Liver (tissue), 9 donors: Measurements from ENCODE around the gene ARHGAP6. TPM values are rescaled to one million over a fixed set of nuclear protein-coding genes. Genes with fewer than 3 reads are reported as not detected.

ENCODE experiments used
- DNase-seq: peaks from one replicate; pipeline ENCODE4 v3.0.0-alpha.2; 2017; ENCODE audit warnings: low spot score
- H3K27ac ChIP-seq, 2 donors: one replicate each; pipeline ENCODE4 v1.7.0; 2013; ENCODE audit warnings: inconsistent platforms in 2 of 2, low read length in 2 of 2, control low read depth in 1 of 2, low read depth in 1 of 2, mild to moderate bottlenecking in 1 of 2
- H3K27me3 ChIP-seq, 4 donors: one replicate each; pipeline versions ENCODE4 v1.6.1 to v1.7.0; 2013; ENCODE audit warnings: low read length in 3 of 4, inconsistent platforms in 1 of 4, mild to moderate bottlenecking in 1 of 4, moderate library complexity in 1 of 4; ENCODE audit not compliant: control insufficient read depth in 4 of 4, insufficient read depth in 4 of 4
- H3K36me3 ChIP-seq, 4 donors: one replicate each; pipeline versions ENCODE4 v1.6.1 to v1.7.0; 2013; ENCODE audit warnings: low read length in 3 of 4, mild to moderate bottlenecking in 3 of 4, low read depth in 1 of 4, moderate library complexity in 1 of 4; ENCODE audit not compliant: control insufficient read depth in 4 of 4, insufficient read depth in 3 of 4
- H3K4me1 ChIP-seq, 4 donors: one replicate each; pipeline versions ENCODE4 v1.6.1 to v1.7.0; 2013; ENCODE audit warnings: low read length in 3 of 4, mild to moderate bottlenecking in 3 of 4, moderate library complexity in 1 of 4; ENCODE audit not compliant: control insufficient read depth in 4 of 4, insufficient read depth in 4 of 4
- H3K4me3 ChIP-seq, 3 donors: one replicate each; pipeline versions ENCODE4 v1.6.1 to v1.7.0; 2013; ENCODE audit warnings: low read length in 3 of 3, control low read depth in 1 of 3, low read depth in 1 of 3, mild to moderate bottlenecking in 1 of 3
- H3K9ac ChIP-seq, 2 donors: one replicate each; pipeline ENCODE4 v1.7.0; 2013; ENCODE audit warnings: low read length in 2 of 2, mild to moderate bottlenecking in 2 of 2, moderate library complexity in 2 of 2, control low read depth in 1 of 2, low read depth in 1 of 2
- H3K9me3 ChIP-seq, 4 donors: one replicate each; pipeline versions ENCODE4 v1.6.1 to v1.7.0; 2013; ENCODE audit warnings: low read length in 3 of 4; ENCODE audit not compliant: control insufficient read depth in 4 of 4
- ATF3 ChIP-seq: IDR thresholded peaks from 2 replicates; pipeline ENCODE4 v1.6.1; 2016; ENCODE audit warnings: antibody characterized with exemption
- EGR1 ChIP-seq, 2 donors: IDR thresholded peaks; 2 replicates each; pipeline ENCODE4 v1.6.1; 2016 to 2018; ENCODE audit warnings: antibody characterized with exemption in 2 of 2, low read depth in 2 of 2
- FOXA1 ChIP-seq: IDR thresholded peaks from 2 replicates; pipeline ENCODE4 v1.6.1; 2016; ENCODE audit warnings: antibody characterized with exemption
- FOXA2 ChIP-seq: IDR thresholded peaks from 2 replicates; pipeline ENCODE4 v1.6.1; 2016; ENCODE audit warnings: antibody characterized with exemption
- GABPA ChIP-seq, 2 donors: IDR thresholded peaks in 1 of 2; conservative IDR thresholded peaks in 1 of 2; 2 replicates each; pipeline ENCODE4 v1.6.1; 2016; ENCODE audit warnings: antibody characterized with exemption in 2 of 2, mild to moderate bottlenecking in 1 of 2, moderate library complexity in 1 of 2
- HNF4A ChIP-seq, 2 donors: conservative IDR thresholded peaks; 2 replicates each; pipeline ENCODE4 v1.6.1; 2016; ENCODE audit warnings: antibody characterized with exemption in 2 of 2, mild to moderate bottlenecking in 2 of 2
- HNF4G ChIP-seq: IDR thresholded peaks from 2 replicates; pipeline ENCODE4 v1.6.1; 2016; ENCODE audit warnings: antibody characterized with exemption
- JUND ChIP-seq, 2 donors: IDR thresholded peaks; 2 replicates each; pipeline ENCODE4 v1.6.1; 2016; ENCODE audit warnings: antibody characterized with exemption in 2 of 2
- MAX ChIP-seq: IDR thresholded peaks from 2 replicates; pipeline ENCODE4 v1.6.1; 2016; ENCODE audit warnings: antibody characterized with exemption
- NR2F2 ChIP-seq: IDR thresholded peaks from 2 replicates; pipeline ENCODE4 v1.6.1; 2016; ENCODE audit warnings: antibody characterized with exemption
- RAD21 ChIP-seq, 2 donors: IDR thresholded peaks; 2 replicates each; pipeline ENCODE4 v1.6.1; 2016; ENCODE audit warnings: antibody characterized with exemption in 2 of 2, mild to moderate bottlenecking in 2 of 2
- REST ChIP-seq: IDR thresholded peaks from 2 replicates; pipeline ENCODE4 v1.6.1; 2016; ENCODE audit warnings: antibody characterized with exemption, mild to moderate bottlenecking
- RXRA ChIP-seq, 2 donors: IDR thresholded peaks; 2 replicates each; pipeline ENCODE4 v1.6.1; 2017 to 2018; ENCODE audit warnings: antibody characterized with exemption in 2 of 2, mild to moderate bottlenecking in 1 of 2
- SP1 ChIP-seq: IDR thresholded peaks from 2 replicates; pipeline ENCODE4 v1.6.1; 2018; ENCODE audit warnings: antibody characterized with exemption, mild to moderate bottlenecking
- TAF1 ChIP-seq: conservative IDR thresholded peaks from 2 replicates; pipeline ENCODE4 v1.6.1; 2016; ENCODE audit warnings: antibody characterized with exemption, mild to moderate bottlenecking
- ZBTB33 ChIP-seq: IDR thresholded peaks from 2 replicates; pipeline ENCODE4 v1.6.1; 2016; ENCODE audit warnings: antibody characterized with exemption
- WGBS: extraction: QIAGEN DNeasy Blood & Tissue Kit; methylation state at CpG from one replicate; pipeline ENCODE4 v1.1.7; 2013; 5-methylcytosine and 5-hydroxymethylcytosine counted together
- polyA plus RNA-seq, 2 donors: library from polyadenylated mRNA; stranded (reverse) in 1 of 2; unstranded in 1 of 2; fragments of 200-250 nt in 1 of 2; fragments of >200 nt in 1 of 2; fragmentation: Nextera tagmentation in 1 of 2; extraction: Ambion mirVana in 1 of 2; gene quantifications; one replicate each; pipeline versions ENCODE4 v1.2.1 to v1.2.3, GENCODE V29; 2013 to 2015
- total RNA-seq, 2 donors: library from RNA; depleted of rRNA; stranded (reverse); fragments of >200 nt; gene quantifications; one replicate each; pipeline ENCODE4 v1.2.3, GENCODE V29; 2014
- donor health status: healthy.
- donor health status: healthy.
- donor health status: healthy.
- donor health status: healthy.
- donor health status: healthy.

The ARHGAP6 gene
- total and polyA plus RNA-seq, 4 donors = 0.10 to 2.2 (median 0.65) TPM

- Histone ChIP-seq H3K9ac (no peak overlapping the region), H3K9me3 (no peaks in the 10 kb centered on the region), H3K4me1 (no peaks in the 10 kb centered on the region), H3K27me3 (no peaks in the 10 kb centered on the region), H3K36me3 (no peaks in the 10 kb centered on the region), H3K27ac (no peak overlapping the region), H3K4me3 (no peak overlapping the region)
- TF ChIP-seq ATF3 = no peak
- no peak for TF ChIP-seq TAF1
- TF ChIP-seq MAX = no peak
- no peak for TF ChIP-seq FOXA1
- TF ChIP-seq FOXA2 = no peak
- TF ChIP-seq NR2F2 = no peak
- TF ChIP-seq RXRA (IDR thresholded peaks at IDR 0.05) = no peak
- TF ChIP-seq SP1 = no peak
- TF ChIP-seq RAD21 (IDR thresholded peaks at IDR 0.05) = no peak
- no peak for TF ChIP-seq GABPA (IDR thresholded peaks at IDR 0.05 in 1 of 2, conservative IDR thresholded peaks at IDR 0.05 in 1 of 2)
- TF ChIP-seq EGR1 (IDR thresholded peaks at IDR 0.05; ENCODE audit: low read depth in 2 of 2) = no peak
- no peak for TF ChIP-seq HNF4A (conservative IDR thresholded peaks at IDR 0.05)
- no peak for TF ChIP-seq JUND (IDR thresholded peaks at IDR 0.05)
- no peak for TF ChIP-seq ZBTB33
- TF ChIP-seq HNF4G = no peak
- 57% methylated on average over 5 of the region's 5 CpGs for WGBS
- no peak for DNase-seq
These were observed 472.7 kb downstream of the ARHGAP6 start for GRCh38 chrX:11193035-11193469.

GRCh38 chrX:11190745-11191510, 474.8 kb downstream of the ARHGAP6 start:
- WGBS = 83% methylated on average over 8 of the region's 8 CpGs
- DNase-seq = no peak

GRCh38 chrX:11189097-11189496, 476.6 kb downstream of the ARHGAP6 start:
- no peaks in the 10 kb centered on the region for H3K4me1 ChIP-seq
- TF ChIP-seq REST (no peak), HNF4A (conservative IDR thresholded peaks at IDR 0.05) (no peak), SP1 (no peak), EGR1 (IDR thresholded peaks at IDR 0.05; ENCODE audit: low read depth in 2 of 2) (no peak), RAD21 (IDR thresholded peaks at IDR 0.05) (no peak)
- H3K27ac ChIP-seq = no peak overlapping the region
- 96% methylated on average over 1 of the region's 1 CpG for WGBS
- H3K4me3 ChIP-seq = no peak overlapping the region
- no peaks in the 10 kb centered on the region for H3K9me3 ChIP-seq
- no peak overlapping the region for H3K9ac ChIP-seq
- H3K27me3 ChIP-seq = no peaks in the 10 kb centered on the region
- no peaks in the 10 kb centered on the region for H3K36me3 ChIP-seq
- DNase-seq = no peak

More at GRCh38 chrX:11190745-11191510, 474.8 kb downstream of the ARHGAP6 start:
- no peaks in the 10 kb centered on the region for H3K27me3 ChIP-seq
- no peaks in the 10 kb centered on the region for H3K36me3 ChIP-seq
- H3K9ac ChIP-seq = no peak overlapping the region
- TF ChIP-seq RAD21 (IDR thresholded peaks at IDR 0.05) = no peak
- no peak for TF ChIP-seq RXRA (IDR thresholded peaks at IDR 0.05)
- TF ChIP-seq EGR1 (IDR thresholded peaks at IDR 0.05; ENCODE audit: low read depth in 2 of 2) = no peak
- TF ChIP-seq HNF4G = no peak
- no peaks in the 10 kb centered on the region for H3K4me1 ChIP-seq
- H3K9me3 ChIP-seq = no peaks in the 10 kb centered on the region
- no peak overlapping the region for H3K4me3 ChIP-seq
- H3K27ac ChIP-seq = no peak overlapping the region
